Prostate gland (tissue), 2 donors: ENCODE results near the gene SLC16A9.

Experiments used
- CTCF ChIP-seq, 4 experiments: fragments of 200-600 bp in 2 of 4; fragments of 450-650 bp in 2 of 4; sonication (generic) in 2 of 4; IDR thresholded peaks; 1 replicate in 3 of 4; 2 replicates in 1 of 4; pipeline ENCODE4 v1.5.1; 2016 to 2019; ENCODE audit warnings: antibody characterized with exemption in 4 of 4, mild to moderate bottlenecking in 2 of 4, moderate library complexity in 2 of 4
- POLR2AphosphoS5 ChIP-seq: sonication (generic); formaldehyde crosslinking; IDR thresholded peaks from one replicate; pipeline ENCODE4 v1.6.1; 2017; ENCODE audit warnings: antibody characterized with exemption

GRCh38 chr10:59752278-59752940 is 42.8 kb upstream of the SLC16A9 start:
- TF ChIP-seq CTCF (IDR thresholded peaks at IDR 0.05) = no peak
- TF ChIP-seq POLR2AphosphoS5 = no peak
